NB4 (cell line): ENCODE results near the gene MX1.

Experiments
- POLR2A ChIP-seq: IDR thresholded peaks from 2 replicates; pipeline ENCODE4 v1.6.1; 2011; ENCODE audit warnings: mild to moderate bottlenecking; ENCODE audit not compliant: insufficient read length; ENCODE audit errors: extremely low read depth
- TF ChIP-seq, protein P1 (sequence below): IDR thresholded peaks from one replicate; pipeline ENCODE4 v1.5.1; 2012; ENCODE audit warnings: low read depth, low read length
- TF ChIP-seq, protein P2 (sequence below): IDR thresholded peaks from 2 replicates; pipeline ENCODE4 v1.6.1; 2011; ENCODE audit warnings: low read depth, low read length

DNA sequence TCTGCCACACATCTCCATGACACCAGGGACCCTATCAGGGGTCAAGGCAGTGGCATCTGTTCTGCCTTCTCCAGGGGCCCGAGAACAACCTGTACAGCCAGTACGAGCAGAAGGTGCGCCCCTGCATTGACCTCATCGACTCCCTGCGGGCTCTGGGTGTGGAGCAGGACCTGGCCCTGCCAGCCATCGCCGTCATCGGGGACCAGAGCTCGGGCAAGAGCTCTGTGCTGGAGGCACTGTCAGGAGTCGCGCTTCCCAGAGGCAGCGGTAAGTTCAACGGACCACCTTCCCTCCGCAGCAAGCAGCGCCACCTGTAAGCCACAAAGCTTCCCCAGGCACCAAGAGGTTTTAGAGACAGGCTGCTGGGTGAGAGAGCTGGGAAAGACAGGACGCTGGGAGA, 48.3 kb upstream of the MX1 start:
- TF ChIP-seq, protein P1, sequence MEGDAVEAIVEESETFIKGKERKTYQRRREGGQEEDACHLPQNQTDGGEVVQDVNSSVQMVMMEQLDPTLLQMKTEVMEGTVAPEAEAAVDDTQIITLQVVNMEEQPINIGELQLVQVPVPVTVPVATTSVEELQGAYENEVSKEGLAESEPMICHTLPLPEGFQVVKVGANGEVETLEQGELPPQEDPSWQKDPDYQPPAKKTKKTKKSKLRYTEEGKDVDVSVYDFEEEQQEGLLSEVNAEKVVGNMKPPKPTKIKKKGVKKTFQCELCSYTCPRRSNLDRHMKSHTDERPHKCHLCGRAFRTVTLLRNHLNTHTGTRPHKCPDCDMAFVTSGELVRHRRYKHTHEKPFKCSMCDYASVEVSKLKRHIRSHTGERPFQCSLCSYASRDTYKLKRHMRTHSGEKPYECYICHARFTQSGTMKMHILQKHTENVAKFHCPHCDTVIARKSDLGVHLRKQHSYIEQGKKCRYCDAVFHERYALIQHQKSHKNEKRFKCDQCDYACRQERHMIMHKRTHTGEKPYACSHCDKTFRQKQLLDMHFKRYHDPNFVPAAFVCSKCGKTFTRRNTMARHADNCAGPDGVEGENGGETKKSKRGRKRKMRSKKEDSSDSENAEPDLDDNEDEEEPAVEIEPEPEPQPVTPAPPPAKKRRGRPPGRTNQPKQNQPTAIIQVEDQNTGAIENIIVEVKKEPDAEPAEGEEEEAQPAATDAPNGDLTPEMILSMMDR: no peak
- no peak for TF ChIP-seq POLR2A
- TF ChIP-seq, protein P2, sequence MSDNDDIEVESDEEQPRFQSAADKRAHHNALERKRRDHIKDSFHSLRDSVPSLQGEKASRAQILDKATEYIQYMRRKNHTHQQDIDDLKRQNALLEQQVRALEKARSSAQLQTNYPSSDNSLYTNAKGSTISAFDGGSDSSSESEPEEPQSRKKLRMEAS: no peak
